NCI-H1105 treated with DMSO at 0.1 percent for 48 hours (cell line): ENCODE data around the gene EPAS1.

ENCODE experiments used
- DNase-seq: peaks from one replicate; lab custom pipeline; 2025; lab: John Stamatoyannopoulos, UW

EPAS1 gene

DNA sequence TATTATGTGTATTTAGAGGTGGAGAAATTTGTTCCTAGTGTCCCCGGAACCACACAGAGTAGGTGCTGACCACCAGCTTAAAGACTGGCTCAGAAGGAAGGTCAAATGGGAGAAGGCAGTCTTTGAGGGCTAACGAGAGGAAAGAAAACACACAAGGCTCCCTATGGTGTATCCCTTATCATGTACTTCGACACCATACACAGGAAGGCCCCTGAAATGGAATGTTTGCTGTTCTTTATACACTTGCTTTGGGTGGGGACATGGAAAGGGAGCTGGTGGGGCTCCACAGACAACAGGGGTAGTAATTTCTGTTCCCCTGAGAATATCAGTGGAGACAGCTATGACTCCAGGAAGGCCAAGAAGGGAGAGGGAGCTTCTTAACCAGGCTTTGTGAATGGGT lies 6.0 kb downstream of the EPAS1 start:
- no peak for DNase-seq

DNA sequence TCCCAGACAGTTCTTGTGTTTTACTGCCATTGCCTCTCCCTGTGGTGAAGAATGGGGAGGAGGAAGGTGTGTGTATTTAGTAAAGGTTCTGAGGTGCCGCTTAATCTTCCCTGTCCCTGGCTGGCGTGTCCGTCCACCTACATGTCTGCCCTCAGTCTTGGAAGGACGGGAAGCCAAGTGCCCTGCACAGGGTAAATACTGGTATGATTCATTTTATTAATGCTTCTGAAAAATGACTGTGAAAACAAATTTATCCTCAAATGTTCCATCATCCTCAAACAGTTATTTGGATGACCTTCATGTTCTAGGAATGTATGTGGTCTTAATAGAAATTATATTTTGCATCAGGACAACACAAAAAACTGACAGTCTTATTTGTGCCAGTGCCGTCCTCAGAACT lies 6.6 kb downstream of the EPAS1 start:
- no peak for DNase-seq

DNA sequence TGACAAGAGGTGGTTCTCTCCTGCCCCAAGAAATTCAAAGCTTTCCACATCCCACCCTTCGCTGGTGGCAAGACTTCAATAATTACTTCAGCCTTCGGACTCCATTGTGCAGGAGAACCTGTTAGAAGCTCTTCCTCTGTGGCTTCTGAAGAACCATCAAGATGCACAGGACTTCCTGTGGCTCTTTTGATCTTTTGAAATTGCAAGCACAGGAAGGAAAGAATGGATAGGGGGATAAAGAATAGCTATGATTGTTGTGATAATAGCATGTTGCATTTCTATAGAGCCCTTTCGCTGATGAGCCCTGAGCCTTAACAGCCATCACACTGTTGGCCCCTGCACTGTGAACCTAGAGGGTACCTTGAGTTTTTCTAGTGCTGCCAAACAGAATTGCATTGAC lies 7.4 kb downstream of the EPAS1 start:
- DNase-seq: no peak

DNA sequence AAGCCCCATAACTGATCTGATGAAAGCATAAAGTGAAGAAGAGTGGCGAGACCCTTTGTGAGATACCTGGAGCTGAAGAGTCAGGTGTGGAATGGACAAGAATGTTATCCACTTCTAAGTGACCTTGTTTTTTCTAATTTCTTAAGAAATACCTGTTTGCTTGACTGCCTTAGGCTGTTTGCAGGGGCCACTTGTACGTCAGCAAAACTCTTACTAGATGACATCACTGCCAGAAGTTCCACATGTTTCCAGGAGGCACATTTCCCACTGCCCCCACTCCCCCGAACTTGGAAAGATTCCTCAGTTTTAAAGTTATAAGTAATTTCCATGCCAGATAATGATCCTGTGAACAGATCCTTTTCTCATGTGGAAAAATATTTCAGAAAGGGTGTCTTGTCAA lies 8.0 kb downstream of the EPAS1 start:
- DNase-seq: no peak

DNA sequence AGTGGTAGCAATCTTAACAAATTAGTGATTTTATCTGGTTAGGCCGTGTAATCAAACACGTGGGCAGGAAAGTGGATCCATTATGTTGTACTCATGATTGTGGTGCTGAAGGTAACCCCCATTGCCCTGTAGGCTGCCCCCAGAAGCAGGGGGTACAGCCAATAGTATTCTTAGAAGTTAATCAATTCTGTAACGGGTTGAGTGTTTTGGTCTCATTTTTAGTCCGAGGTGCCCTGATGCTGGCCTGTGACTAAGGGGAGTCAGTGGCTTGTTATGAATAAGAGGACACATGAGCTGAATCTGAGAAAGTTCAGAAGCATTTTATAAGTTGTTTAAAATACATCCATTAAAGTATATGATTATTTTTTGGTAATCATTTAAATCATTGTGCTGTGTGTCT lies 8.6 kb downstream of the EPAS1 start:
- DNase-seq: no peak

DNA sequence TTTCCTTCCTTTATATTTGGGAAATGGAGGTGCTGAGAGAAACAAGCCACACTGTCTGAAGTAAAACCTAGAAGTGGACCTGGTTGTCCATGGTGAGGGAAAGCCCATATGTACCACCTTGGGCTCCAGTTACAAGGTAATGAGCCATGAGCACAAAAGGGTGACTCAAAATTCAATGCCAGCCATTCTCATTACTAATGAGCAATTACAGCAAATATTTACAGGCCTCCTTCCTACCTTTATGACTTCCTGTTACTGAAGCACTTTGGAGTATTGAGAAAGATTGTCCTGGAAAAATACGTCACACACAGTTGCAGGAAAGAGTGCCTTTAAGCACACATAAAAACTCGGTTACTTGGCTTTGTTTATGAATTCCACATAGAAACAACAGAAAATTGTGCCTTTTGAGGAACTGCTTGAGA lies 9.1 kb downstream of the EPAS1 start:
- DNase-seq: peak; percentile 66

DNA sequence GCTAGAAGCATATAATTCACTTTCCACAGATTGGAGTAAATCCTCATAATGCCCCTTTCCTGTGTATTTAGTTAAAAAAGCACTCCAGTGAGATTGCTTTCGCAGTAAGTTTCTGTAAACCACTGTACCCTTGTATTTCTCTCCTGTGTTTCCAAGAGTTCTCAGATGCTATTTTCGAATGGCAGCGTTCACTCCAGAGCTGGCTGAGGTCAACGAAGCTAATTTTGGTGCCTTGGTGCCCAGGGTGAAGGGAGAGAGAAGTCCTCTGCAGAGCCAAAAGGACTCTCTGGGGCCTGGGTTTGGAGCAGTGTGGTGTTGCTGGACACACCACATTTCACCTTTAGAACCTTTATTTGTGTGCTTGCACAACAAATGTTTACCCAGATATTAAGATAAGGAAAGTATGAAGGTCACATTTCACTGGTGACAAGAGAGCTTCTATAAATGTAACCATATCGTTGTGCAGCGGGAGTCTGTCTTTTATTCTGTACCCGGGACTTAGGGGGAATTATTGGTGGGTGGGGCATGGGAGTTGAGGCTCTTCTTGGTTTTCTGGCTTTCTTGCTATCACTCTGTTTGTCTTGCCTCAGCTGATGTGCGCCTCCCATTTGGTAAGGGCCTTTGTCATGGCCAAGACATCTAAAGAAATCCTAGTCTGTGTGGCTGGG lies 9.9 kb downstream of the EPAS1 start:
- no peak for DNase-seq

DNA sequence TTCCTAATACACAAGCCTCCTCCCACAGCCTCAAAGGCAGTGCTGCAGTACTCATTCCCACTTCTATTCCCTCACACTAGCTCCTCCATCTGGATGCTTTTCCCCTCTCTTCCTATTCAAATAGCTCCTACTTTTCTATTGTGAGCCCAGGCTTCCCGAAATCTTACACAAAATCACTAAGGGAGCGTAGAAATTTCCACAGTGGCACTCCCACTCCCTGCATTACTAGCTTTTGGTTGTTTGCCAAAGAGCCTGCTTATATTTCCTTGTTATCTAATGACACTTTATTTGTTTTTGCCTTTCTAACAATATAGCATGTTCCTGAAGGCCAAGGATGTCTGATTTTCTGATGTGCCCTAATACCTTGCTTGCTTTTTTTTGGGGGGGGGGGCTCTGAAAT lies 10.9 kb downstream of the EPAS1 start:
- no peak for DNase-seq

DNA sequence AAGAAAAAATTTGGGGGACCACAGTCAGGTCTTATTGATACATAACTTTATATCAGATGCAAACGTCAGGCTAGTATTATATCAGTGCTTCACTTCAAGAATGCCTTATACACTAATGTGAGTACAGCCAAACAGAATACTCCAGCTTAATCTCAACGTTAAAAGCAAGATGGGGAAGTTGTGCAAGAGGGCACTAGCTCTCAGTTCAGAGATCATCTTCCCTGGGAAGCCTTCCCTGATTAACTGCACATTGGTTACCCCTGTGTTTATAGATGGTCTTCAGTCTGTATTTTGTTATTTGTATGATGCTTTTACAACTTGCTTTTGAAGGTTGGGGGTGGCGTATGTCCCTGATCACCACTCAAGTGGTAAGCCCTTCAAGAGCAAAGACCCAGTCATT lies 11.4 kb downstream of the EPAS1 start:
- DNase-seq: no peak

DNA sequence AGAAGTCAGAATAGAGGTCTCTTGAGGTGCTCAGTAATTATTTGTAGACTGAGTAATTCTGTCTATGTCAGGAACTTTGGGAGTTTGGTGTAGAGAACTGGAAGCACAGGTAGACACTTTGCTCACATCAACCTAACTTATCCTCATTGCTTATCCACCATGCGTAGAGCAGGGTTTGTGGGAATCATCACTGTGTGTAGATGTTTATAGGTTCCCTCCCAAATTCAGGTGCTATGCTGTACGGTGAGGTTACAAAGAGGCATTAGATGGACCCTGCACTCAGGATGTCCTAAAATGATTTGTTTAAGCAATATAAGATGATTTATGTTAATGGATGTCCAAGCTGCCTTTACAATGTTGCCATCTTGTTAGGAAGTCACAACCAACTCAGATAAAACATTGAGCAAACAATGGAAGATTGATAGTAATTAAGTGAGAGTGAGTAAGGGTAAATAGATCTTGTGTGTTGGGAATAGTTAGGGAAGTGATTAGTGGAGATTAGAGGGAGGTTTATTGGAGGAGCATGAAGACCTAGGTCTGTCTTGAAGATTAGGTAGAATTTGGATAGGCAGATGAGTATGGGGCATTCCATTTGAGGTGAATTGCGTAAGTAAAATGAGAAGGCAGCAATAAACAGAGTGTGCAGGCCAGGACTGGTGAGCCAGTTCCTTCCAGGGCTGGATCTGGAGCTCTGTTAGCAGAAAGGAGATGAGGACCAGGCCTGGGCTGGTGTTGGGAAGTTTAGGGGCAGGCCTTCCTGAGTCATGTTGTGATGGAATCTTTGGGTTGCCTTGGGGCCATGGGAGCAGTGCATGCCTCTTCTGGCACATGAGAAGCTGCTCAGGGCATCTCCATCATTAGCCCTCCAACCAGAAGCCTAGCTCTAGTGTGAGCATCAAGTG lies 12.1 kb downstream of the EPAS1 start:
- no peak for DNase-seq

DNA sequence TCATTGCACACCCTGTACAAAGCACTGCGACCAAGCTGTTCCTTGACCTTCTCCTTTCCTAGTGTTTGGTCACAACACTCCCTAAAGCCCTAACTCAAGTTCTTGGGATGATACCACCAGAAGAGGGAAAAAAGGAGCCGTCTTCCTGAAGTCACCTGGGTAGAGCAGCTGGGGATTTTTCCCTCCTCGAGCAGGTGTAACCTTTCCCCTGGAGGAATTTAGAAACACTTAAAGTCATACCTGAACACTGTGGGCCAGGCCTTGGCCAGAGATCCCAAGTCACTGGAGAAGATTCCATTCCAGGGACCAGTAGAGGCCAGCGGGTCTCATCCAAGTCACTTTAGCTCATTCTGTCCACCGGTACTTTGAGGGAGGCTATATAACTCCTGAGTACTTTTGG lies 13.2 kb downstream of the EPAS1 start:
- no peak for DNase-seq

DNA sequence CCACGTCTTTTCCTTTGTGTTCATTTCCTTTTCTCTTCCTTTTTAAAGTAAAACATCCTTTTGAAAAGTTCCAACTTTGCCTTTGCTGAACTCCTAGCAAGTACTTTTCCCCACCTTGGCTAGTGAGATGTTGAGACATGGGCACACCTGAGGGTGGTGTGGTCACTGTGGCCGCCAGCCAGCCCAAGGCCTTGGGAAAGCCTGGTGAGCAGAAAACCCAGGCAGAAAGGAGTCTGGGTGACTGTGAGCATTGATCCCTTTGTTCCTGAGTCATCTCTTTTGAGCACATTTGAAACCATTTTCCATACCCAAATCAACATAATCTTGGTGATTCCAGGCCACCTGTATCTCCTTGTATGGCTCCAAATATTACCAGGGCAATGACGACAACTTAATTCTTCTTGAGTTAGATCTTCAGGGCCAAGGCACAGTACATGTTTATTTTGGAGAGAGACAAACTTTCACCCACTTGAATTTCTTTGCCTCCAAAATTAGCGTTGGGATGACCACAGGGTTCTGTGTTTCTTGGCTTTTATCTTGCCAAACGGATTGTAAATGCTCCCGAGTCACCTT lies 14.5 kb downstream of the EPAS1 start:
- no peak for DNase-seq

DNA sequence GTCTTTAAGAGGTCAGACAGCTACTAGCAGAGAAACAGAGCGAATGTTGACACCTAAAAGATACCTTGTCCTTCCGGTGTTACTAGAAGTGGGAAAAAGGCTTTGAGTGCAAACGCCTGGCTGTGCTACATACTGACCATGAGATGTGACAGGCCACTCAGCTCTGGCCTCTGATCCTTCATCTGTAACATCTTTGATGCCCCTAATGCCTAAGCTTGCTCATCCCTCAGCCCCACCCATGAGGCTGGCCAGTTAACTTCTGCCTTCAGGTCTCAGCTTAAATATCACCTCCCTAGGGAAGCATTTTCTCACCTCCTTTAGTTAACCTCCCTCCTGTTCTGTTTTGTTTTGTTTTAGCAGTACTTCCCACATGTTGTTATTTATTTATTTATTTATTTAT lies 15.9 kb downstream of the EPAS1 start:
- no peak for DNase-seq

DNA sequence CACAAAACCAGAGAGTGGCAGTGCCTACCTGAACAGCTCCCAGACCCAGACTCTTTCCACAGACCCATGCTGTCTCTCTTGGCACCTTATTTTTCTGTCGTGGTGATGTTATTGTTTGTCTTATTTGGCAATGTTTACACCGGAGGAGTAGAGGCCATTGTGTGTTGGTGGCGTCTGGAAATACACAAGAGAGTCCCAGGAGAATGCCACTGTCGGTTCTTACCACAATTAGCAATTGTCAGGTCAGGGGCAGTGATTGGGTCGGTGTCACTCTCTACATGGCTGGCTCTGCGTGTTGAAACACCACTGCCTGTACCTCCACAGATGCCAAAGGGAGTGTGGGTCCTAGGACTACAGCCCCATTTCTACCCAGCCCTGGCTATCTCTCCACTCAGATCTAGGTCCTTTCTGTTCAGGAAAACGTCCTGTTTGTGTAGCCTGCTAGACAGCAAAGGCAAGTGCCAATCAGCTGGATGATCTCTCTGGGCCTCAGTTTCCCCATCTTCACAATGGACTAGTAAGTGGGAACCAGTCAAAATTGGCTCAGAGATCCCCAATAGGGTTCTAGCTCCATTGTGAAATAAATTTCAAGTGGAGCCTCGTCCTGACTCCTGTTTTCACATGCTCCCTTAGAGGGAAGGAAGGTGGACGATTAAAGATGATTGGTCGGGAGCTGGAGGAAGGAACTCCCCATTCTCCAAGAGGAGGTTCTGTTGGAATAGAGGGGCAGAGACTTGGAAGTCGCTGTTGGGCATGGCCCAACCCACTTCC lies 17.0 kb downstream of the EPAS1 start:
- DNase-seq: no peak

DNA sequence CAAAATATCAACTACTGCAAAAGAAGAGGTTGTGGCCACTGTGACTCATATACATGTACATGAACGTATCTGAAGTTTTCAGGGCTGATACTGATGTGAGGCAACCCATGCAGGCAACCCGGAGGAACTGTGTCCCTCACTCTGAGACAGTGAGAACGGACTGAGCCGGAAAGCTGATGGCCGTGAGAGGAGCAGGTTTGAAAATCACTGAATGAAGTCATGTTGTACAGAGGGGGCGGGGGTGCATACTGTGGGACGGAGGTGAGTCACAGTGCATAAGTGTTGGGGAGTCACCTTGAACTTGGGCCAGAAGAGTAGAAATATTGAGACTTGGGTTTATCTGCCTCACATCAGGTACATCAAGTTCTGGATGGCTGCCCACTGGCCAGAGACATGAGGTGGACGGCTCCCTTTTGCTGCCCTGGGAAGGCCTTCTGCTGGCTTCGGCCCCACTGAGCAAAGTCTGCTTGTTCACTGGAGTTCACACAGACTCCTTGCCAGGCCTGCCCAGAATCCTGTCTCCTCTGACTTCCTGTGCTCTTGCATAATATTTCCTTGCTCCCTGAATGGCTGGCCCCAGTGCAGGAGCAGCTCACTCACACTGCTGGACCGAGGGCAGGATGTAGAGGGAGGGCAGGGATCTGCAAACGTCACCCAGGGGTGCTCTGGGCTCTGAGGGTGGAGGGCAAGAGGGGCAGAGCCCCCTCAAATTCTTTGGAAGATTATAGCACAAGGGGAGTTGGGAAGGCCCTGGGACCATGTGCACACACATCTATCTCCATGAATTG lies 18.1 kb downstream of the EPAS1 start:
- DNase-seq: no peak

DNA sequence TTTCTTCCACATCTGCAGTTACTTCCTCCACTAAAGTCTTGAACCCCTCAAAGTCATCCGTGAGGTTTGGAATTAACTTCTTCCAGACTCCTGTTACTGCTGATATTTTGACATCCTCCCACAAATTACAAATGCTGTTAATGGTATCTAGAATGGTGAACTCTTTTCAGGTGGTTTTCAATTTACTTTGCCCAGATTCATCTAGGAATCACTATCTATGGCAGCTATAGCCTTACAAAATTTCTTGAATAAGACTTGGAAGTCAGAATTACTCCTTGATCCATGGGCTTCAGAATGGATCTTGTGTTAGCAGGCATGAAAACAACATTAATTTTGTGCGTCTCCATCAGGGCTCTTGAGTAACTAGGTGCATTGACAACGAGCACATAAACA lies 19.9 kb downstream of the EPAS1 start:
- DNase-seq: no peak

DNA sequence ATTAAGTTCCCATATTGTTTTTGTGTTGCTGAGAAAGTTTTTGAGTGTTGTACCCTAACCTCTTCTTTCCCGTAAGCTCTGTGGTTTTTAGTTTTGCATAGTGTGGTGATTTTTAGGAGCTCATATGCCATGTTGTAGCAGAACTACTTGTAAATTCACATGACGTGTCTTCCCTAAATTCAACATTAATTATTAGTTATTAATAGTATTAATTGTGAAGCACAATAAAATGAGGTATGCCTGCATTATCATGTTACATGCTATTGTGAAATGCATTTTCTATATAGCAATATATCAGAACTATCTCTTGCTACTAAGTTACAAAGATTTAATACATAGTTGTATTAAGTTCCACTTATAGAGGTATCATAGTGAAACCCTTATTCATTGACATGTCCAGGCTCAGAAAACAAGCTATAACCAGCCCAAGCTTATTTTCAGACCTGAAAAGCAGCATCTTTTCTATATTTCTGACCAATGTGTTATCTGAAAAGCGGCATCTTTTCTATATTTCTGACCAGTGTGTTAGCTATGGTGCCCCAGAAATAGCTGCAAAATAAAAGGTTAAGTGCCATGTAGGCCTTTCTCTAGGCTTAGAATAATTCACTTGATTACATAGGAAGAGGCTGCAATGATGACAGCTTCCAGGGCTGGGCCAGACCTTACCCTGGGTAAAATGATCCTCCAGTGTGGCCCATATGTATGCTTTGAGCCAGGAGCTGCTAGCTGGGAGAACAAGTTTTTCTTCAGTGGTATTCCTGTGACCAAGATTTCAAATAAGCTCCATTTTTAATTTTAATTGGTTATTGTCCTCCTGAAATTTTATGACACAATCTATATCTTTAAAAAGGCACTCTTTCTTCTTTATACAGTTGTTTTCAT lies 21.6 kb downstream of the EPAS1 start:
- no peak for DNase-seq

DNA sequence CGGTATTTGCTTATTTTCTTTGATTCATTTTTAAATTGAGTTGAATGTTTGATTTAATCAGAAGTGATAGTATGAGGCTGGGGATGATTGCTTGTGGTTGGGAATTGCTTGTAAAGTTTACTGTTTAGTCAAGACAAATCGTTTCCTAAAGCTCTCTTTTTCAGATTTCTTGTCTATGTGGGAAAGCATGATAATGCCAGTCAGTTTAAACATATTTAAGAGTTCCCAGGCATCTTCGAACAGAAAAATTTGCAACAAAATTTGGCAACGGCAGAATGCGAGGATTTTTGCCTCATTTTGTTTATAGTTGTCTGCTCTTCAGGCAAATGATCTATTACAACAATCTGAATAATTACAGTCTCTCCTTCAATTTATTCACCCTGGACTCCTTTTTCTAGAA lies 22.5 kb downstream of the EPAS1 start:
- no peak for DNase-seq

DNA sequence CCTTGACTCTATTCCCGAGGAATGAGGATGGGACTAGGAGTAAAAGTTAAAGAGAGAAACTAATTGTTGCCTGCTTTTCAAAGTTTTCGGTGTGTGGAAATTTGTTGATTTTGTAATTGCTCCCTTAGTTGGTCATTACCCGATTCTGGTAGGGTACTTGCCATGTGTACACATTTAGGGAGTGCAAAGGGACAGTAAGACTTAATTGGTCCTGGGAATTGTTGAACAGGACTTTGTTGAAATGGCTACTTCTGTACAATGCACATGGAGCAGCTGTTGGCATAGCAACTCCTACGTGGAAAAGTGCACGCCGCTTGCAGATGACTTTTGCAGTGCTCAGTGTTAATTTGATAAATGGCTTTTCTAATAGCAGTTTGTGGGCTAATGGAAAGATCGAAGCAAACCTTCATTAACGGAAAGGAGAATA lies 22.9 kb downstream of the EPAS1 start:
- DNase-seq: no peak

DNA sequence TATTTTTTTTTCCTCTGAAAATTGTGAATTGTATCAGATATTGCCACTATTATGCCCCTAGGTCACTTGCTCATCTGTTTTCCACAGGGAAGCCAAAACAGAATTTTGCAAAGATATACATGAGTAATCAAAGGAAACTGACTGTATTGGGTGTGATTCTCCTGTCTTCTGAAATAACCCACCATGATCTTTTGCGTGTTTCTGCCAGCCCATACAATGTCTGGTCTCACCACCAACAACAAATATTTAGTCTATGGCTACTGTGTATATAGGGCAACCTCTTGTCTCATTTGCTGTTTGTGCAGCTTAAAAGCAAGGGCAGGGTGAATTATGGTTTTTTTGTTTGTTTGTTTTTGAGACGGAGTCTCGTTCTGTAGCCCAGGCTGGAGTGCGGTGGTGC lies 26.5 kb downstream of the EPAS1 start:
- DNase-seq: no peak
